ENCODE results near the gene MTARC2.

GRCh38 chr1:220730486-220730885, 17.6 kb upstream of the MTARC2 start:
- TF ChIP-seq, protein P1, sequence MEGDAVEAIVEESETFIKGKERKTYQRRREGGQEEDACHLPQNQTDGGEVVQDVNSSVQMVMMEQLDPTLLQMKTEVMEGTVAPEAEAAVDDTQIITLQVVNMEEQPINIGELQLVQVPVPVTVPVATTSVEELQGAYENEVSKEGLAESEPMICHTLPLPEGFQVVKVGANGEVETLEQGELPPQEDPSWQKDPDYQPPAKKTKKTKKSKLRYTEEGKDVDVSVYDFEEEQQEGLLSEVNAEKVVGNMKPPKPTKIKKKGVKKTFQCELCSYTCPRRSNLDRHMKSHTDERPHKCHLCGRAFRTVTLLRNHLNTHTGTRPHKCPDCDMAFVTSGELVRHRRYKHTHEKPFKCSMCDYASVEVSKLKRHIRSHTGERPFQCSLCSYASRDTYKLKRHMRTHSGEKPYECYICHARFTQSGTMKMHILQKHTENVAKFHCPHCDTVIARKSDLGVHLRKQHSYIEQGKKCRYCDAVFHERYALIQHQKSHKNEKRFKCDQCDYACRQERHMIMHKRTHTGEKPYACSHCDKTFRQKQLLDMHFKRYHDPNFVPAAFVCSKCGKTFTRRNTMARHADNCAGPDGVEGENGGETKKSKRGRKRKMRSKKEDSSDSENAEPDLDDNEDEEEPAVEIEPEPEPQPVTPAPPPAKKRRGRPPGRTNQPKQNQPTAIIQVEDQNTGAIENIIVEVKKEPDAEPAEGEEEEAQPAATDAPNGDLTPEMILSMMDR (optimal IDR thresholded peaks at IDR 0.05 in 1 of 3, IDR thresholded peaks at IDR 0.05 in 1 of 3, conservative IDR thresholded peaks at IDR 0.05 in 1 of 3; ENCODE audit: extremely low read depth in 1 of 3, insufficient read depth in 2 of 3, low read length in 3 of 3), result no peak
- TF ChIP-seq EZH2 (IDR thresholded peaks at IDR 0.05; ENCODE audit: low read length), result no peak

Measured in keratinocyte (primary cell).